Measurements from ENCODE around the gene HEPACAM2.

HEPACAM2 gene

GRCh38 chr7:93231259-93231658 lies 5.0 kb upstream of the HEPACAM2 start:
- Histone ChIP-seq H3K27me3 (ENCODE audit: insufficient read depth, low read length) (no peaks in the 10 kb centered on the region), H3K4me3 (ENCODE audit: low read length) (peak overlapping the region; percentile 85), H2AFZ (ENCODE audit: low read depth, low read length) (peak overlapping the region; percentile 84), H3K36me3 (ENCODE audit: insufficient read depth, low read length) (no peaks in the 10 kb centered on the region), H3K4me1 (ENCODE audit: insufficient read depth, low read length) (peaks cover 18% of the 10 kb centered on the region), H3K9me3 (ENCODE audit: low read length) (no peaks in the 10 kb centered on the region)

DNA sequence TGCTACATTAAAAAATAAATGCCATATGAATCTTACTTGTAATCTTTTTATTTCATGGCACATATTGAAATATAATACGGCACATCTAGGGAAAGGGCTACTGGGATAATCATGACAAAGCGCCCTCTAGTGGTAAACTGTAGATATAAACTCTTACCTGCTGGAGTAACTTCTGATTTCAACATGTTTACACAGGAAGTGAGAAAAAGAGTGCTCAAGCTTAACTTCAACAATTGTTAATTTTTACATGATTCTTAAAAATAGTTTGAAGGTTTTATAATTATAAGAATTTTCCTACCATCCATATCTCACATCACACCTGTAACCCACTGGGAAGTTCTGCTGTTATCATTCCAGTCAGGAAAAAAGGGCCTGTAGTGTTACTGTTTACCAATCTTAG lies 2.0 kb upstream of the HEPACAM2 start:
- Histone ChIP-seq H3K9me3 (ENCODE audit: low read length) (no peaks in the 10 kb centered on the region), H3K27me3 (ENCODE audit: insufficient read depth, low read length) (peaks cover 4% of the 10 kb centered on the region), H3K4me1 (ENCODE audit: insufficient read depth, low read length) (peaks cover 12% of the 10 kb centered on the region), H3K36me3 (ENCODE audit: insufficient read depth, low read length) (no peaks in the 10 kb centered on the region), H3K4me3 (ENCODE audit: low read length) (no peak overlapping the region), H2AFZ (ENCODE audit: low read depth, low read length) (no peak overlapping the region)

DNA sequence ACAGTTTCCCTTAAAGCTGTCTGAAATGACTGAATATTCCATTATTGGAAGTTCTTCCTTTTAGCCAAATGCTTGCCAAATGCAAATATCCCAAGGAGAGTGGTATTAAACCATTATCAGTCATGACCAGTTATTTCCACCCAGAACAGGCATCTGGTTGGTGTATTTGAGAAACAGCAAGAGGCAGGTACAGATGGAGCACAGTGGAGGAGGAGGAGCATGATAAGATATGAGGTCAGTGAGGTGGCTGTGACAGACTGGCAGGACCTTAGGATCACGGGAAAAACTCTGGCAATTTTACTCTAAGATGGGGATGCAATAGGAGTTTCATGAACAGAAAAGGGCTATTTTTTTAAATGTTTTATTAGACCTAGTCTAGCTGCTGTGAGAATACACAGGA lies 6.4 kb downstream of the HEPACAM2 start:
- peaks cover 35% of the 10 kb centered on the region for H3K27me3 ChIP-seq (ENCODE audit: insufficient read depth, low read length)
- no peaks in the 10 kb centered on the region for H3K9me3 ChIP-seq (ENCODE audit: low read length)
- no peak overlapping the region for H3K4me3 ChIP-seq (ENCODE audit: low read length)
- no peak overlapping the region for H2AFZ ChIP-seq (ENCODE audit: low read depth, low read length)
- H3K4me1 ChIP-seq (ENCODE audit: insufficient read depth, low read length) = no peaks in the 10 kb centered on the region
- no peaks in the 10 kb centered on the region for H3K36me3 ChIP-seq (ENCODE audit: insufficient read depth, low read length)

- Histone ChIP-seq H3K4me1 (ENCODE audit: insufficient read depth, low read length) (no peaks in the 10 kb centered on the region), H3K4me3 (ENCODE audit: low read length) (no peak overlapping the region), H3K9me3 (ENCODE audit: low read length) (no peaks in the 10 kb centered on the region), H3K27me3 (ENCODE audit: insufficient read depth, low read length) (peaks cover 35% of the 10 kb centered on the region), H2AFZ (ENCODE audit: low read depth, low read length) (no peak overlapping the region), H3K36me3 (ENCODE audit: insufficient read depth, low read length) (no peaks in the 10 kb centered on the region)
These were observed 7.1 kb downstream of the HEPACAM2 start for GRCh38 chr7:93218997-93219827.

GRCh38 chr7:93212881-93213280 lies 13.4 kb downstream of the HEPACAM2 start:
- Histone ChIP-seq H3K36me3 (ENCODE audit: insufficient read depth, low read length) (no peaks in the 10 kb centered on the region), H3K27me3 (ENCODE audit: insufficient read depth, low read length) (peaks cover 9% of the 10 kb centered on the region), H3K4me1 (ENCODE audit: insufficient read depth, low read length) (no peaks in the 10 kb centered on the region), H2AFZ (ENCODE audit: low read depth, low read length) (no peak overlapping the region), H3K4me3 (ENCODE audit: low read length) (no peak overlapping the region), H3K9me3 (ENCODE audit: low read length) (no peaks in the 10 kb centered on the region)

GRCh38 chr7:93211228-93211818 lies 14.9 kb downstream of the HEPACAM2 start:
- H3K9me3 ChIP-seq (ENCODE audit: low read length) = no peaks in the 10 kb centered on the region
- H3K27me3 ChIP-seq (ENCODE audit: insufficient read depth, low read length) = peaks cover 7% of the 10 kb centered on the region
- H2AFZ ChIP-seq (ENCODE audit: low read depth, low read length) = no peak overlapping the region
- H3K4me1 ChIP-seq (ENCODE audit: insufficient read depth, low read length) = no peaks in the 10 kb centered on the region
- no peaks in the 10 kb centered on the region for H3K36me3 ChIP-seq (ENCODE audit: insufficient read depth, low read length)
- H3K4me3 ChIP-seq (ENCODE audit: low read length) = no peak overlapping the region

DNA sequence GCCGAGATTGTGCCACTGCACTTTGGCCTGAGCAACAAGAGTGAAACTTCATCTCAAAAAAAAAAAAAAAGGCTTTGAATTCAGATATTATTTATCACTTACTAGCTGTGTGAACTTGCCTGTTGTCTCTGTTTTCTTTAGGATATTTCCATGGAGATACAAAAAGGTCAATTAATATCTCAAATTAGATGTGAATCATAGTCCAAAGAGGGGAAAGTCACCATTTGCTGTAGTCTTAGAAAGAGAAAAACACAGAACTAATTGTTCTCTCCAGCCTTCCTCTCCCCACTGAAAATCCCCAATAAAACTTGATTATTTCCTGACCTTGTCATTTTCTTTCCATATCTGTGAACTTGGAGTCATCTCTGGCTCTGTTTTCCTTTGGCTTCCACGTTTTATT lies 21.2 kb downstream of the HEPACAM2 start:
- Histone ChIP-seq H3K9me3 (ENCODE audit: low read length) (no peaks in the 10 kb centered on the region), H3K4me1 (ENCODE audit: insufficient read depth, low read length) (no peaks in the 10 kb centered on the region), H2AFZ (ENCODE audit: low read depth, low read length) (no peak overlapping the region), H3K36me3 (ENCODE audit: insufficient read depth, low read length) (no peaks in the 10 kb centered on the region), H3K27me3 (ENCODE audit: insufficient read depth, low read length) (peaks cover 5% of the 10 kb centered on the region), H3K4me3 (ENCODE audit: low read length) (no peak overlapping the region)

DNA sequence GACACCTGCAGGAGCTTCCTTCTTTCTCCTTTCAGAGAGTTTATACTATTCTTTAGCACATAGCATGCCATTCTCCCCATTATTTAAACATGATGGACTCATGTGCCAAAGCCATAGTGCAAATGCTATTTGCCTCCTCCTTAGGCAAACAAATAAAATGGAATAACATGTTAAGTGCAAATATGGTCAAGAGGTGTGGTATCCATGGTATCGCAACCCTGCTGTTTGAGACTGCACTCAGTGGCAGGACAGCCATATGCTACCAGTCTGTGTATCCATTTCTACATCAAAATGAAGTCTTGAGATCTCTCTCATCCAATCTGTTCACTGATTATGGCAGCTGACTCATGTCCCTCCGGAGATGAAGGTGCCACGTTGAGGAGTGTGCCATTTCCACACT lies 22.8 kb downstream of the HEPACAM2 start:
- H3K4me1 ChIP-seq (ENCODE audit: insufficient read depth, low read length) = peaks cover 3% of the 10 kb centered on the region
- no peak overlapping the region for H2AFZ ChIP-seq (ENCODE audit: low read depth, low read length)
- no peaks in the 10 kb centered on the region for H3K36me3 ChIP-seq (ENCODE audit: insufficient read depth, low read length)
- no peak overlapping the region for H3K4me3 ChIP-seq (ENCODE audit: low read length)
- H3K9me3 ChIP-seq (ENCODE audit: low read length) = no peaks in the 10 kb centered on the region
- peaks cover 4% of the 10 kb centered on the region for H3K27me3 ChIP-seq (ENCODE audit: insufficient read depth, low read length)

DNA sequence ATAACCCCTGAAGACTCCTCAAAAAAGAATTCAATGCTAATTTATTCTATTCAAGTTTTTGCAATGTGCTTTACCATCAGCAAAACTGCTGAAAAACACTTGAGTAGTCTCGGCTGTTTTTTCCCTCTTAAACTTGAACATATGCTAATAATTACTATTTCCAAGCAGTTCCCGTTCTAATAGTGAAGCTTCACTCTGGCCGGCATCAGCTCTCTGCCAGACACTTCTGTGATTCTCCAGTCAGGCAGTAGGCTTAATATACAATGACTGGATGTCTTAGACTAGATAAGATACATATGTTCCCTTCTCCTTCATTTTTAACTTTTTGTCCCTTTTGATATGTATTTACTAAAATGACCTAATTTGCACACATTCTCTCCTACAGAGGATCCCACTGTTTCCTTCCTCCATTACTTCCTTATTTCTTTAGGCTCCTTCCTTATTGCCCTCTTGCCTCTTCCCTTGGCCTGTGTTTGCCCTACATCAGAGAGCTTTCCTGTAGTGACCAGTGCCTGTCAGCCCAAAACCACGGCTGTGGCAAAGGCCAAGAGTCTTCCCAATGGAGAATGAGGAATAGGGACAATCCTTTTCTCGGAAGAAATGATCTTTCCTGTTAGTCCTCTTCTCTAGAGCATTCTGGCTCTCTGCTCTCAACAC lies 23.5 kb downstream of the HEPACAM2 start:
- Histone ChIP-seq H3K9me3 (ENCODE audit: low read length) (no peaks in the 10 kb centered on the region), H3K36me3 (ENCODE audit: insufficient read depth, low read length) (no peaks in the 10 kb centered on the region), H3K4me1 (ENCODE audit: insufficient read depth, low read length) (peaks cover 3% of the 10 kb centered on the region), H2AFZ (ENCODE audit: low read depth, low read length) (no peak overlapping the region), H3K4me3 (ENCODE audit: low read length) (no peak overlapping the region), H3K27me3 (ENCODE audit: insufficient read depth, low read length) (peaks cover 3% of the 10 kb centered on the region)

- Histone ChIP-seq H3K9me3 (ENCODE audit: low read length) (no peaks in the 10 kb centered on the region), H3K36me3 (ENCODE audit: insufficient read depth, low read length) (no peaks in the 10 kb centered on the region), H3K27me3 (ENCODE audit: insufficient read depth, low read length) (peaks cover 4% of the 10 kb centered on the region), H3K4me1 (ENCODE audit: insufficient read depth, low read length) (peaks cover 3% of the 10 kb centered on the region), H3K4me3 (ENCODE audit: low read length) (no peak overlapping the region), H2AFZ (ENCODE audit: low read depth, low read length) (no peak overlapping the region)
These were observed 27.8 kb downstream of the HEPACAM2 start for GRCh38 chr7:93198472-93198871.

DNA sequence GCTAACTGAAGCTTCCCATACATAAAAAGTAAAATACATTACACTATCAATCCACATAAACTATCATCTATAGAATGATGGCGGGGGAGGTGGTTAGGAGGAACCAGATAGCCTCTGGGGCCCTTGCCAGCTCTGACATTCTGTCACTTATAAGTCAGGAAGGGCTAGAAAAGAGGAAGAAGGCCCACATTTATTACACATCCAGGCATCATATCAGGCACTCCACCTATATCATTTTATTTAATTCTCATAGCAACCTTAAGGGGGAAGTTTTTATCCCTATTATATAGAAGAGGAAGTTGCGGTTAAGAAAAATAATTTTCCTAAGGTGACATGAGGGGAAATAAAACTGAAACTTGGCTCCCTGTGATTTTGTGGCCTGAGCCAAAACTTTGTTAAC lies 29.9 kb downstream of the HEPACAM2 start:
- peaks cover 6% of the 10 kb centered on the region for H3K27me3 ChIP-seq (ENCODE audit: insufficient read depth, low read length)
- no peaks in the 10 kb centered on the region for H3K9me3 ChIP-seq (ENCODE audit: low read length)
- H3K4me3 ChIP-seq (ENCODE audit: low read length) = no peak overlapping the region
- H3K36me3 ChIP-seq (ENCODE audit: insufficient read depth, low read length) = no peaks in the 10 kb centered on the region
- no peak overlapping the region for H2AFZ ChIP-seq (ENCODE audit: low read depth, low read length)
- peaks cover 3% of the 10 kb centered on the region for H3K4me1 ChIP-seq (ENCODE audit: insufficient read depth, low read length)

DNA sequence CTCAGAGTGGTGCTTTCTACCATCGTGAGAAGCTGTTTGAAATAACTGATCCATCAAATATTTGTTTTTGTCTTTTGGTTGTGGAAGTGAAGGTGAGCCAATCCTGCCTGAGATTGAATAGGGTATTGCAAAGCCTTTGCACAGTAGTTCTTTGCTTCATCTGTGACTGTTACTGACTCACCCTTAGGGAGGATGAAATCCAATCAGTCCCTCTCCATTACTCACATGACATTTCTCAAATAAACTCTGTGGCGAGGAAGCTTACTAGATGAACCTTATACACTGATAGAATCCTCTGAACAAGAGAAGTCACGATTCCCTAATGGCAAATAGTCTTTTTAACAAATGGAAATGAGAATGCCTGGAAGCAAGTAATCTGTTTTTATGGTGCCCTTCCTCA lies 31.9 kb downstream of the HEPACAM2 start:
- Histone ChIP-seq H3K36me3 (ENCODE audit: insufficient read depth, low read length) (no peaks in the 10 kb centered on the region), H3K27me3 (ENCODE audit: insufficient read depth, low read length) (peaks cover 6% of the 10 kb centered on the region), H3K9me3 (ENCODE audit: low read length) (no peaks in the 10 kb centered on the region), H3K4me3 (ENCODE audit: low read length) (no peak overlapping the region), H2AFZ (ENCODE audit: low read depth, low read length) (no peak overlapping the region), H3K4me1 (ENCODE audit: insufficient read depth, low read length) (peaks cover 2% of the 10 kb centered on the region)

DNA sequence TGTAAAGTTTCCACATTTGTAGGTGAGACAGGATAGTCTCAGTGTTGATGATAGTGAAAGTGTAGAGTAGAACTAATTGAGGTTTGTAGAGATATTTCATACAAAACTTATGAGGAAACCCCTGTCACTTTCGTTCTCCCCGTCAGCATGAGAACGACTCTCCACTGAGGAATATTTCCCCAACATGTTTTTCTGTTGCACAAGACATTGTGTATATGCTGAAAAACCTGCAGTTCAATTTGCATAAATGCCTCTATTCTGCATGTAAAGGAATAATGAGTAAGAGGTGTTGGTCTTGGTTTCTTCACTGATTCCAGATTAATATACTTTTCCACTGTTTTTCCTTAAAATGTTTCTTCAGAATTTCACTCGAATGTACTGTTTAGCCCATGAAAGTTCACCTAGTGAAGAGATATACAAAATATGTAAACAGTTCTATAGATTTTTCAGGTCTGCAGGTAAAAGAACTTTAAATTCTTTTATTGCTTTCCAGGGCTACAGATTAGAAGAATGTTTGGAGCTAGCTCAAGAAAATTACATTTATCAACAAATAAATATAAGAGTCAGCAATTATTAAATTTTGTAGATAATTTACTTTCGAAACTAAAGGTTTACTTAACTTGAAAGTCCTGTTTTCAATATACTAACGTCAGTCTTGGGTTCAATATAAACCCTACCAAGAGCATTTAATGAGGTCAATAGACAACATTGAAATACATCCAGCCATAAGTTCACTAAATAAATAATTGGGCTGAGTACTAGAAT lies 37.2 kb downstream of the HEPACAM2 start:
- peaks cover 3% of the 10 kb centered on the region for H3K27me3 ChIP-seq (ENCODE audit: insufficient read depth, low read length)
- no peaks in the 10 kb centered on the region for H3K9me3 ChIP-seq (ENCODE audit: low read length)
- no peak overlapping the region for H3K4me3 ChIP-seq (ENCODE audit: low read length)
- no peaks in the 10 kb centered on the region for H3K4me1 ChIP-seq (ENCODE audit: insufficient read depth, low read length)
- no peaks in the 10 kb centered on the region for H3K36me3 ChIP-seq (ENCODE audit: insufficient read depth, low read length)
- no peak overlapping the region for H2AFZ ChIP-seq (ENCODE audit: low read depth, low read length)
